NCI-H446 (cell line): ENCODE data around the gene LAMA2.
A peak's percentile ranks its signal among the peaks of the same experiment; 100 is the strongest.

Experiments
- DNase-seq, 2 experiments: peaks; one replicate each; lab custom pipeline; 2025; lab: John Stamatoyannopoulos, UW

LAMA2 gene

DNA sequence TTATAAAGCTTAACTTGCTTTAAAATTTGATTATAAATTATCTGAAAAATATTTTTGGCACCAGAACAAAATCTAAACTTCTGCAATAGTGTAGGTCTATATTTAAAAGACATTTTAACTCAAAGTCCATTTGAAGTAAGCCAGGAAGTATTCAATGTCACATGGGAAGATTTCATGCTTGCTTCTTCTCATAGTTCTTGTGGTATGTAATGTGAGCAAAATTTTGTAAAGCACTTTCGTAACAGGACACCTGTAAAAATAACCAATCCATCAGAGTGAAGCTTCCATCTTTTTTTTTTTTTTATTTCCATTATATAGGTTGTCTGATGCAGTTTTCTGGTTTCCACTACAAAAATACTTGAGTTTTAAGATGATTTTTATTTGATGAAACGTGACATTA lies 386.1 kb downstream of the LAMA2 start:
- DNase-seq = no peak

DNA sequence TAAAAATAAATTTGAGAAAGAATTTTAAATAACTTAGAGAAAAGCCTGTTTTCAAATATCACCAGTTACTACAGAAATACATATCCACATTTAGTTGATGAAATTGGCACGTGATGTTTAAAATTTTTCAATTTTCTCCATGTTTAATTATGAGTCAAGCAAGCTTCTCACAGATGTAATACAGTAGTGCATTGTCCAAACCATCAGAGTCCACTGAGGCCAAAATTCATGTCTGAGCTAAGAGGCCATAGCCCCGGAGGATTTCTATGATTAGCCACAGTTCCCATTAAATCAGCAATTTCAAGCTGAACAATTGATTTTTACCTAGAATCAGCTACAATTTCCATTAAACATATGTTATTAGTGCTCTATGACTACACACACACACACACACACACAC lies 387.0 kb downstream of the LAMA2 start:
- DNase-seq = no peak

DNA sequence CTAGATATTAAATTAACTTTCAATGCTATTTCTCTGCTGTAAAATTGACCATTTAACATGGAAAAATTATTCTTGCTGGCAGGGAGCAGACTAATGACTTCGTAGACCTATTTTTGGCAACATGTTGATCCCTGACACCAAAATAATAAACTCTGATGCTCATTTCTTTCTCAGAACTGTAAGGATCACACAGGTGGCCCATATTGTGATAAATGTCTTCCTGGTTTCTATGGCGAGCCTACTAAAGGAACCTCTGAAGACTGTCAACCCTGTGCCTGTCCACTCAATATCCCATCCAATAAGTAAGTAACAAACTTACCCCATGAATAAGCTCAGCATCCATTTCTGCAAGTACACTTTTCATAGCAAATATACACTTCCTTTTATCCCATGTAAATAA lies 387.5 kb downstream of the LAMA2 start:
- DNase-seq = no peak

DNA sequence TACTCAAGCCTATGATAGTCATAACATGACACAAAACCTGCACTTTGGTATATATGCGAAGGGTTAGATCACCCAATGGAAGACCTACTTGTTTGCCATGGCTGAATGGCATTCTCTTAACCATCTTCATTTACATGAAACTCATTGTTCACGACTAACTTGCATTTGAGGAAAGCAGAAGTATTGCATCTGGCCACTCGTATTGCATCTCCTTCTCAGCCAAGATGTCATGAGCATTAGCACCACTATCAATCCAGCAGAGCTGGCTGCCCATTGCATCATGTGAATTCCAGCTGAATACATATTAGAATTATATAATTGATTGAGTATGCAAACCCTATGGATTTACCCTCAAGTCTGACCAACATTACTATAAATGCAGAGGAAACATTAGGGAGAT lies 390.2 kb downstream of the LAMA2 start:
- DNase-seq = no peak

DNA sequence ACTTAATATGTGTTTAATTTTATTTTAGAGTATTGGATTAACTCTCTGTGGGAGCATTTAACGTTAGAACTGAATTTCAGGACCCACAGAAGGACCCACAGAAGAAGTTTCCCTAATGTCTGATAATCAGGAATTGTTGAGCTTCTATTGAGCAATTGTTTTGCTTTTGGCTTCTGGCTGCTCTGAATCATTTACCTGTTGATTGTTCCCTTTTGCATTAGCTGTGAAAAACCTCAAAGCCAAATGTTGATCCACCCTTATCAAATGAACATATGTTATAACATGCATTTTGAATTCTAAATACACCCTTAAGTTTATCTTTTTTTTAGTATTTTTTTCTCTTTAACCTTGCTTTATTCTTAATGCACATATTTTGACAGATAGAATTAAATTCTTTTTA lies 393.5 kb downstream of the LAMA2 start:
- no peak for DNase-seq

DNA sequence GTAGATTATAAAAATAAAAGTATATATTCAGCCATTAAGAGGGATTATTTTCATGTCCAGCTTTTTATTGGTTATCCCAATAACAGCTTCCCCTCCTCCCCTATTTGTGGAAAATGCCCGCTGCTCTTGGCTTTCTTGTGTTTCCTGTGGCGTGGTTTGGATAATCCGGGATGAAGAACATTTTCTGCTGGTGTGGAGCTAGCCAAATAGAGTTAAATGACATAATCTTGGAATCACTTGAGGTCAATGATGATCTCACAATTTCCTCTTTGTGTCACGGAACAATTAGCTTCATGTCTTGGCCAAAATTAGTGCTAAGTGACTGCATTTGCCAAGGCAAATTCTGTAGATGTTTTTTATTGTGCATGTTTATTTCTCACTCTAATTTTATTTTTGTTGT lies 394.0 kb downstream of the LAMA2 start:
- no peak for DNase-seq

DNA sequence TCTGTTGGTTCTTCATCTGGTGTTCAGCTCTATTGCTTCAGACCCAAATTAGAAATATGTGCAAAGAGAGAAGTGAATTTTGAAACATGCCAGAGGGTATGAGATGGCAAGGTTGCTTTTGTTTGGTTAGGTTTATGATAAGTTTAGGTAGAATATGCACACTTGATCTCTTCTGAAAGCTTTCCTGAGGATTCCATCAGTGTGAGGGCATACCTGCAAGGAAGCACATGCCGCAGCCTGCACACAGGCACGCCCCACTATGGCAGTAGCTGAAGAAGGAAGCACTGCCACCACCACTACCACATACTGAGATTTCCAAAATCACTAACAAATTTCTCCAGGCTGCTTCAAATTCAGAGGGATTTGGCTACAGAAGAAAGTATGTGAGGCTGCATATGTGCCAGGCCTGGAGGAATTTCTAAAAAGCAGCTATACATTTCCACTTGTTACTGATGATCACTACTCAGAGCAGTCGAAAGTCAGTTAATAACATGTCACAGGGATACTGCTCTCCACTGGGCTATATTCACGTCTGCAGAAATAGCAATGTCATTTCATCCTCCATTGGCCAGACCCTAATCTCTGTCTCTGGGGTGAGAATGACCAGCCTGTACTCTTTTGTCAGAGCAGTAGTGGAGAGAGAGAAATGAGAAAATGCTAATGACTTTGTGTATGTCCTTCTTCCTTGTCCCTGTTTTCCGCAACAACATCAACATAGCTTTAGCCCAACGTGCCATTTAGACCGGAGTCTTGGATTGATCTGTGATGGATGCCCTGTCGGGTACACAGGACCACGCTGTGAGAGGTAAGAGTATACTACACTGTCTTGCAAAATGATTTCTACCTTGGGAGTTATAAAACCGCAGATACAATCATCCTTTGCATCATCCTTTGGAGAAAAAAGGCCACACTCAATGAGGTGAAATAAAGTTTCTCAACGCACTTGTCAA lies 396.7 kb downstream of the LAMA2 start:
- DNase-seq = no peak

DNA sequence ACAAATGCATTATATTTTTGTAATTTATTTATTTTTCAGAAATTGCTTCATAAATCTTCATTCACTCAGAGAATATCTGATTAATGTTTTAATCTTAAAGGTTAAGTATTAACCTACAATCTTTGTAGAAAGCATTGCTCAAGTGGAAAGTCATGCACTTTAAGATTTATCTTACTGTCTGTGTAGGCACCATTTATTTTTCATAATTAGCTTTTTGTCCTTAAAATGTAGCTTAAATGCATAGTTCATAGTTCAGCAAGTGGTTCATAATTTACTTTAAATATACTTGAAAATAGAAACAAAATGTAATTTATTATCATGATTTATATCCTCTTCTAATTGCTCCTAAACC lies 397.3 kb downstream of the LAMA2 start:
- DNase-seq = no peak

DNA sequence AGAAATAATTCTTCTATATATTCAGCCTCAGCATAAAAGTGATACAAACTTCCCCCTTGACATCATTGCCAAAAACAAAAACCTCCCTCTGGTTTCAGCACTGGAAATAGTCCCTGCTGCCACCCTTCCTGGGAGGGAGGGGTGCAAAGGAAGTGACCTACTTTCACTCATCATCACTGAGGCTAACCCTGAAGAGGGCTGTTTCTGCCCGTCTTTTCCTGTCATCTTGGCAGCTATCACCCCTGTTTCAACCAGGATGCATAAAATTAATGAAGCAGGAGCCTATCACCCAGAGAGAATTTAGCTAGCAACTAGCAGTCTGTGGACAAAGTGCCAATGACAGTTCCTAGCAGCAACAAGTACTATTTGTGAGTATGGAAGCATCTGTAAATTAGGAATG lies 397.8 kb downstream of the LAMA2 start:
- no peak for DNase-seq

DNA sequence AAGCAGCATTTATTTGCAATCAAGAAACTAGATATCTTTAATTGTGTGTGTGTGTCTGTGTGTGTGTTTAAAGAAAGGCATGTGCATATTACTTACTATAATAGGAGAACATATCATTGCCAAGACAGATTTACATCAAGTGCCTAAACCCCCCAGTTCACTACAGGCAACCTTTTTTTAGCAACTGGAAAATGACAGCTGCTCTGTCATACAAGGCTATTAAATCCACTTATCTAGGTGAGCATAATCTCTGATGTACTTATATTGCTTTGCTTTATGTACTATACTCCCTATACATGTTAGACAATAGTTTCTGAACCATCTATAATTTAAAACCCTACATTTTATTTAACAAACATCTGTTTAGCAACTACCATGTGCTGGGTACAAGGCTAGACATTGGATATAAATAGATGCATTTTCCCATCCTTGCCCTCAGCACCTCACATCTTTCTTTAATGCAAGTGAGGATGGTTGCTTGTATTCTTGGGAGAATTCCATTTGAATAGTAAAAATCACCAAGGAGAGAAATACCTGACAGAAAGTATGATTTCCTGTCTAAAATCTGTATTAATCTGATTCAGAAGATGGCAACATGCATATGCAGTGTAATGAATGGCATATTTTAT lies 398.3 kb downstream of the LAMA2 start:
- DNase-seq = no peak

DNA sequence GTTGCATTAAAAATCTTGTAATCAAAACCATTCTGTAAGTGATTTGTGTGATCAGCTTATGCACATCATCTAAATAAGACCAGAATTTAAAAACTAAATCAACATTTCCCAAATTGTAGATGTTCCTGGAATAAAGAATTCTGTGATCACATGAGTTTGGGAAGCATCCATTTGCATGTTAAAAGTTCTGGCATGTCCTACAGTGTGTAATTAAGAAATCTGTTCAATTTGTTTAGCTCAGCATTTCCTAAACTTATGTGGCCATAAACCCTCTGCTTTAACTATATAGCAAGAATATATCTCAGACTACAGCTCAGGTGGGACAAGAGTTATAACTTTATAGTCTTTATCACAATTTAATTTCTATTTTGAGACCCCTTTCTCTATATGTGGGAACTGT lies 399.1 kb downstream of the LAMA2 start:
- DNase-seq = no peak

DNA sequence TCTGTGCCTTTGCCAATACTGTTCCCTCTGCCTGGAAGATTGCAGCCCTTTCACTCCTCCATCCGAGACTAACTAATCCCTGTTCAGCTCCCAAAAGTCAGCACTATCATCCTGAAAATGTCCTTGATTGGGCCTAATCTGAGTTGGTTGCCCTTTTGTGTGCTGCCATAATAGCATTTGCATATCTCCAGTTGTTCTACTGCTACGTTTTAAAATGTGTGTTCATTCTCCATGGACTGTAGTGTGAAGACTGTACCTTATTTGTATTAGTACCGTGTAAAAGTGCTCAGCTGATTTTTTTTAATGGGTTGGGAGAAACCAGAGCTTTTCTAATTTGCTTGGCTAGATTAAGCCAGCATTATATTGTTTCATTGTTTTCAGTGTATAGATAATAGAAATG lies 401.3 kb downstream of the LAMA2 start:
- DNase-seq = no peak

DNA sequence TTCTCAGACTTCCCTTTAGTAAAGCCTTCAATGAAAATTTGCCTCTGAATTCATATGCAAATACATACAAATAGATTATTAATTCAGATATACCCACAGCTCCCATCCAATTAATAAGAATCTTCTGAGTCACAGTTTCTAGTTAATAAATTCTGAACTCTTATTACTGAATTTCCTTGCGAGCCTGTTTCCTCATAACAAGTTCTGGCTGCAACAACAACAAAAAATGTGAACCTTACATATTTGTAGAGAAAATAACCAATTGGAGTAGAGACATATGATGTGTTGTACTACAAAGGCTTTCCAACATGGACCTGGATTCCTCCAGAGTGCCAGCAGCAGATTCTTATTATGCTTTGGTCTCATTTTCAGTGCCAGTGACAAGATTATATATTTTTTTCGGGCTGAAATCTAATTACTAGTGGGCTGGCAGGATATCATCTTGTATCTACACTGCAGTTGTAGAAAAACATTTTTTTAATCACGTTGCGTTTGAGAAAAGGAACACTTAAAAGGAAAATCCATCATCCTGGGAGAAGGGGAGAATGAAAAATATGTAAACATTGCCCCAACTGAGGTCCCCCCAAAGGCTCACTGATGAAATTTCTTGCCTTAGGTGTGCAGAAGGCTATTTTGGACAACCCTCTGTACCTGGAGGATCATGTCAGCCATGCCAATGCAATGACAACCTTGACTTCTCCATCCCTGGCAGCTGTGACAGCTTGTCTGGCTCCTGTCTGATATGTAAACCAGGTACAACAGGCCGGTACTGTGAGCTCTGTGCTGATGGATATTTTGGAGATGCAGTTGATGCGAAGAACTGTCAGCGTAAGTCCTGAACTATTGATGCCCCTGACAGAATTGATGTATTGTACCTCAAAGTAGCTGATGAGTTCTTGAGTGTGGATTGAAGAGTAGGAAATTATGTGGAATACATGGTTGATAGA lies 404.6 kb downstream of the LAMA2 start:
- DNase-seq = no peak

DNA sequence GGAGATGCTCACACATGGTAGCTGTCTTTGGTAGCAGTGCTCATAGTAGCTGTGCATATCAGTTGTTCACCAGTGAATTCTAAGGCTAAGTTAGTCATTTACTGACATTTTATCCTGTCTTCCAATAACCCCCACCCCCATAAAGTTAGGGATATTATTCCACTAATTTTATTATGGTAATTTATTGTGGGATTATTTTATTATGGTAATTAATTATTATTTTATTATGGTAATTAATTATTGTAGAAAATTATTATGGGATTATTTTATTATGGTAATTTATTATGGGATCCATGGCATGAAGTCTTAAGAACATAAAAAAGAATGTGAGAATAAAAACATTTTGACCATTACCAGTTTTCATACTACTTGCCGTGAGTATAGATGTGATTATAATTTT lies 406.5 kb downstream of the LAMA2 start:
- no peak for DNase-seq

DNA sequence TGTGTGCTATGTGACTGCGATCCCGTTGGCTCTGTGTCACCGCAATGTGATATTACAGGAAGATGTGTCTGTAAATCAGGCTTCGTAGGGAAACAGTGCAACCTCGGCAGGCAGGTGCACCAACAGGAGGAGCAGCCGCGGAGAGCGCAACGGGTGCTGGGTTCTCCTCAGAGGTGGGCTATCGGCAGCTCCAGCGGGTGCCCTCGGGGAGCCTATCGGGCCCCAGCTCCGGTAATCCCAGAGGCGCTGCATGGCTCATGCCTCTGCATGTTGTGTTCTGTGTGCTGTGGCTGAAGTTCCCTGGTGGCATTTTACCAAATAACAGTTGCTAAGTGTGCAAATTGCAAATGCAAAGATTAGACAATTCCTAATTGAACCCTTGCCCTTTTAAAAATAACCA lies 409.9 kb downstream of the LAMA2 start:
- no peak for DNase-seq

DNA sequence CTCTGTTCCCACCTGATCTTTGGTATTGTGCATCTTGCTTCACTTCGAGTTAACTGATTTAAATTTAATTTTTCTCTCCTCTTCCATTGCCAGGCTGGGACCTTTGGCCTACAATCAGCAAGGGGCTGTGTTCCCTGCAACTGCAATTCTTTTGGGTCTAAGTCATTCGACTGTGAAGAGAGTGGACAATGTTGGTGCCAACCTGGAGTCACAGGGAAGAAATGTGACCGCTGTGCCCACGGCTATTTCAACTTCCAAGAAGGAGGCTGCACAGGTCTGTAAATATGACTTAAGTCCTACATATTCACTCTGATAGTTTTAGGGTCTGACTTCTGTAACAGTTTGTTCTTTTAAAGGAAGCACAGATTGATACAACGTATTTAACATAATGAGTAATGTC lies 414.7 kb downstream of the LAMA2 start:
- DNase-seq = no peak

DNA sequence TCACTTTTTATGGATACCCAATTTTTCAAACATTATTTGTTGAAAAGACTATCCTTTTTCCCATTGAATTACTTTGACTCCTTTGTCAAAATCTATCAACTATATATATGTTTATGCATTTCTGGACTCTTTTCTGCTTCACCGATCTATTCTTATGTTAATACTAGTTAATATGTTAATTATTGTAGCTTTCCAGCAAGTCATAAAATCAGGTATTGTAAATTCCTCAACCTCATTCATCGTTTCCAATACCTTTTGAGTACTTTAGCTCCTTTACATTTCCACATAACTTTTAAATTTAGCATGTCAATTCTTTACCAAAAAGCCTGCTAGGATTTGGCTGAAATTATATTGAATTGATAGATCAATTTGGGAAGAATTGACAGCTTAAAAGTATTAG lies 419.7 kb downstream of the LAMA2 start:
- DNase-seq = no peak

DNA sequence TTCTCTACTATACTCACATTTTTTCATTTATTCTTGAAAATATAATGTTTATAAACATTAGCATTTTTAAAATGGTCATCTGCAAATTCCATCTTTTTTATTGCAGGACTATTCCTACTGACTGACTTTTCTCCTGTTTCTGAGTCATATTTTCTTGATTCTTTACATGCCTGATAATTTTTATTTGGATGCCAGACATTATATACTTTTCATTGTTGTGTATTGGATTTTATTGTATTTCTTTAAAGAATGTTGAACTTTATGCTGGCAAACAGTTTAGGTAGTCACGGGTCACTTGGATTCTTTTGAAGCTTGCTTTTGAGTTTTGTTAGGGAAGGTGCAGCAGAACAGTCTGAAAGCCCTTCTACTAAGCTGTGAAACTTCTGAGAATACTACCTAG lies 423.9 kb downstream of the LAMA2 start:
- no peak for DNase-seq

DNA sequence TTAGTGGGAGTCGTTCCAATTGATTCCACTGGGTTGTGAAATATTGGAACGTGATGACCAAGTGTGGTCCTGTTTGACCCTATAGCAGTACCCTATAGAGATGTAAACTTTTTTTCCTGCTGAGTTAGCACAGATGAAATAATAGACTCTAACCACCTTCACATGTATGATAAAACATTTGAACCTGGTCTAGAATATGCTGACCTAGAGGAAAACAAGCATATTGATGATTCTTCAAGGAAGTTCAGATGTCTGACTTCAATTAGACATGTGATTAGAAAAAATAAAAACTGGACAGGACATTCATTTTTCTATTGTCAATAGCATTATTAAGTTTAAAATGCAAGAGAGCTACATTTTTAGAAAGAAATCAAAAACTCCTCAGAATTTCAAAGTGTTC lies 424.9 kb downstream of the LAMA2 start:
- DNase-seq = no peak

DNA sequence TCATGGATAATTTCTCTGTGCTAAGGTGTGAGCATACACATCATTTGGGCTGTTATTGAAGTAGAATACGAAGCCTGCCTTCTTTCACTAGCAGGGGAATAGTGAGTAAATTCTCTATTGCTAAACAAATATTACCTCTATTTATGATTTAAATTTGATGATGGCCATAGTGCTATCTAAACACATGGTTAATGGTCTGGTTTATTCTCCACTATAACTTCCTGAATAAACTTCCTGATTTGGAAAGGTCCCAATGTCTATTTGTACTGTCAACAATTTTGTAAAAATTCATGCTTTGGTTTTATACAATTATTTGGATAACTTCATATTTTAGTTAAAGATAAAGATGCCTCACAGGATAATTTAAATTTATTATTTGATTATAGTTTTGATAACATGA lies 426.2 kb downstream of the LAMA2 start:
- no peak for DNase-seq

DNA sequence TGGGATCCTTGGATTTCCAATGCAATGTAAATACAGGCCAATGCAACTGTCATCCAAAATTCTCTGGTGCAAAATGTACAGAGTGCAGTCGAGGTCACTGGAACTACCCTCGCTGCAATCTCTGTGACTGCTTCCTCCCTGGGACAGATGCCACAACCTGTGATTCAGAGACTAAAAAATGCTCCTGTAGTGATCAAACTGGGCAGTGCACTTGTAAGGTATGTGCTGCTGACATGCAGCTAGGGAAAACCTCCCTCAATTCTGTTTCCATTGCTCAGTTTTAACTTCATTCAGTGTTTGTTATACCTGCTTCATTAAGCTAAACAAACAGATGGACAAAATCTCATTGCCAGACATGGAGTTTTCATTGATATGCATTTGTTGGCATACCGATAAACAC lies 429.9 kb downstream of the LAMA2 start:
- DNase-seq = peak in 1 of 2 experiments; percentile 28

DNA sequence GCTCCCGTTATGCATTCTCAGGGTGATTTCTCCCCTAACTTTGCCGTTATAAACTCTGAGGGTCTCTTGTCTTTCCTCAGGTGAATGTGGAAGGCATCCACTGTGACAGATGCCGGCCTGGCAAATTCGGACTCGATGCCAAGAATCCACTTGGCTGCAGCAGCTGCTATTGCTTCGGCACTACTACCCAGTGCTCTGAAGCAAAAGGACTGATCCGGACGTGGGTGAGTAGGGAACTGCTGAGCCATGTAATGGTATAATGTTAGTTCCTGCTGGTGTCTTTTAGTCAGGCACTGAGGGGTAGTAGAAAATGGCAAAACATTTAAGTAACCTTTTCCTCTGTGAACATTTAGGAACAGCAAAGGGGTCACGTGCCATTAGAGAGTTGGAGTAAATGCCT lies 431.6 kb downstream of the LAMA2 start:
- DNase-seq = peak; percentile 71 to 86
